MCF 10A (cell line): Measurements from ENCODE around the gene BHLHA9. TPM values are rescaled to one million over a fixed set of nuclear protein-coding genes. Genes with fewer than 3 reads are reported as not detected.
A peak's percentile ranks its signal among the peaks of the same experiment; 100 is the strongest.

Experiments
- Bru-seq: library from RNA; stranded (reverse); fragments of 400-500 nt; gene quantifications from one replicate; lab custom pipeline; 2021; lab: Mats Ljungman, UMichigan
- BruChase-seq, 2 experiments: library from RNA; stranded (reverse); fragments of 400-500 nt; gene quantifications; one replicate each; lab custom pipeline; 2021; lab: Mats Ljungman, UMichigan
- BruUV-seq: library from RNA; stranded (reverse); fragments of 400-500 nt; replicated peaks from 2 replicates; lab custom pipeline; 2021; lab: Mats Ljungman, UMichigan
- CTCF ChIA-PET: fragments of 300-600 bp; sonication (Branson Sonifier 250); formaldehyde crosslinking; extraction: SDS; loops from one replicate; lab custom pipeline; 2021; ENCODE audit warnings: antibody characterized with exemption, inconsistent platforms; lab: Yijun Ruan, JAX
- POLR2A ChIA-PET: fragments of 300-600, 350-650 bp; sonication (Branson Sonifier 250); formaldehyde crosslinking; extraction: SDS; loops from one replicate; lab custom pipeline; 2020; ENCODE audit warnings: antibody characterized with exemption, inconsistent platforms; lab: Yijun Ruan, JAX
- DNase-seq: peaks from one replicate; pipeline ENCODE4 v3.0.0-alpha.2; 2018; ENCODE audit not compliant: unreplicated experiment
- H3K27ac Mint-ChIP-seq: one replicate; pipeline ENCODE4 v1.8.0; 2022; ENCODE audit warnings: mild to moderate bottlenecking, low read depth, mixed read lengths; ENCODE audit not compliant: unreplicated experiment
- H3K27me3 Mint-ChIP-seq: one replicate; pipeline ENCODE4 v1.8.0; 2022; ENCODE audit warnings: mixed read lengths; ENCODE audit not compliant: insufficient read depth, unreplicated experiment
- H3K36me3 Mint-ChIP-seq: one replicate; pipeline ENCODE4 v1.8.0; 2022; ENCODE audit warnings: mild to moderate bottlenecking, moderate library complexity, mixed read lengths; ENCODE audit not compliant: insufficient read depth, unreplicated experiment
- H3K4me1 Mint-ChIP-seq: one replicate; pipeline ENCODE4 v1.8.0; 2022; ENCODE audit warnings: mixed read lengths; ENCODE audit not compliant: insufficient read depth, unreplicated experiment
- H3K4me3 Mint-ChIP-seq: one replicate; pipeline ENCODE4 v1.8.0; 2022; ENCODE audit warnings: mild to moderate bottlenecking, moderate library complexity, mixed read lengths; ENCODE audit not compliant: unreplicated experiment
- H3K9me3 Mint-ChIP-seq: one replicate; pipeline ENCODE4 v1.8.0; 2022; ENCODE audit warnings: mixed read lengths; ENCODE audit not compliant: unreplicated experiment
- CTCF ChIP-seq: fragments of 200-600 bp; IDR thresholded peaks from one replicate; pipeline ENCODE4 v1.8.0; 2022; ENCODE audit warnings: antibody characterized with exemption, mild to moderate bottlenecking; ENCODE audit not compliant: unreplicated experiment
- intact Hi-C: fragments of 100-400 bp; cut with micrococcal nuclease; formaldehyde crosslinking; loops from 2 replicates; pipeline ENCODE4 v1.14.1; 2022
- long read RNA-seq: library from polyadenylated mRNA; stranded (forward); transcript quantifications from one replicate; pipeline ENCODE4 v2.0.0, GENCODE V29; 2022
- total RNA-seq: library from RNA; stranded (reverse); gene quantifications from 2 replicates; pipeline ENCODE4 v1.2.3, GENCODE V29; 2022

Gene BHLHA9
- total RNA-seq (not detected in 2 replicates), Bru-seq, nascent RNA (not detected), BruChase-seq, experiment 1, labeled RNA remaining after a 6-hour chase (not detected), BruChase-seq, experiment 2, labeled RNA remaining after a 2-hour chase (not detected)
- long read RNA-seq = 0 reads

GRCh38 chr17:1270210-1271029, at the start of gene BHLHA9:
Gene BHLHA9 (plus strand): TSS chr17:1270444. CDS start chr17:1270564, 120 bp downstream.
- CTCF ChIA-PET = interaction anchor here (1.0 to 1.4 kb wide), 2 partner anchors 10 to 11 kb away, joined by 3 to 6 read pairs; no protein-coding TSS in a partner anchor
- Mint-ChIP-seq H3K27me3 (no peaks in the 10 kb centered on the region), H3K9me3 (no peaks in the 10 kb centered on the region), H3K4me1 (peaks cover 8% of the 10 kb centered on the region), H3K27ac (no peak within 1 kb of the TSS), H3K4me3 (peak within 1 kb of the TSS; percentile 87), H3K36me3 (no peaks in the 10 kb centered on the region)
- POLR2A ChIA-PET = no interaction called here
- no TSS peak for BruUV-seq
- DNase-seq = no peak
- TF ChIP-seq CTCF = no peak
- intact Hi-C loops = no loop called here

- no TSS peak for BruUV-seq
- no peak for DNase-seq
- TF ChIP-seq CTCF = no peak
- Mint-ChIP-seq H3K4me1 (no peaks in the 10 kb centered on the region), H3K9me3 (no peaks in the 10 kb centered on the region), H3K36me3 (no peaks in the 10 kb centered on the region), H3K27me3 (peaks cover 9% of the 10 kb centered on the region), H3K27ac (no peak overlapping the region), H3K4me3 (no peak overlapping the region)
- intact Hi-C loops = no loop called here
- ChIA-PET POLR2A (no interaction called here), CTCF (interaction anchor here (1.3 kb wide), 1 partner anchor 34 kb away, joined by 3 read pairs; no protein-coding TSS in a partner anchor)
These were observed 49.0 kb upstream of the BHLHA9 start for GRCh38 chr17:1221209-1221608.

- no peak for TF ChIP-seq CTCF
- intact Hi-C loops = no loop called here
- Mint-ChIP-seq H3K4me3 (no peak overlapping the region), H3K4me1 (no peaks in the 10 kb centered on the region), H3K9me3 (no peaks in the 10 kb centered on the region), H3K36me3 (no peaks in the 10 kb centered on the region), H3K27ac (no peak overlapping the region), H3K27me3 (peaks cover 2% of the 10 kb centered on the region)
- ChIA-PET POLR2A (interaction anchor here (0.7 to 0.8 kb wide), 2 partner anchors 9 to 44 kb away, joined by 3 read pairs; no protein-coding TSS in a partner anchor), CTCF (interaction anchor here (0.7 to 0.8 kb wide), 2 partner anchors 13 to 35 kb away, joined by 3 read pairs; no protein-coding TSS in a partner anchor)
- BruUV-seq = no TSS peak
- no peak for DNase-seq
These were observed 47.9 kb upstream of the BHLHA9 start for GRCh38 chr17:1222321-1222720.

GRCh38 chr17:1223662-1224061, 46.6 kb upstream of the BHLHA9 start:
- Mint-ChIP-seq H3K27ac (no peak overlapping the region), H3K9me3 (no peaks in the 10 kb centered on the region), H3K36me3 (no peaks in the 10 kb centered on the region), H3K4me3 (no peak overlapping the region), H3K4me1 (no peaks in the 10 kb centered on the region), H3K27me3 (peaks cover 15% of the 10 kb centered on the region)
- TF ChIP-seq CTCF = no peak
- no TSS peak for BruUV-seq
- DNase-seq = no peak
- intact Hi-C loops = no loop called here
- CTCF ChIA-PET = no interaction called here
- POLR2A ChIA-PET = no interaction called here
